D721Med (cell line): ENCODE data around the gene TMEM267.
"Not testable (repeated sequence)": the region's sequence is repeated elsewhere in the genome, so short reads cannot be mapped to it uniquely, and the experiment has no call there.

Source experiments
- DNase-seq: peaks from one replicate; pipeline ENCODE4 v3.0.0; 2011; ENCODE audit warnings: low spot score; ENCODE audit not compliant: insufficient read length
- FAIRE-seq: peaks from 2 replicates; lab custom pipeline; 2011; peaks lifted over from hg19 to GRCh38; lab: Jason Lieb, UNC
- TF ChIP-seq, protein P1 (sequence below): IDR thresholded peaks from 2 replicates; pipeline ENCODE4 v1.5.1; 2012; ENCODE audit warnings: mild to moderate bottlenecking, control low read depth; ENCODE audit not compliant: insufficient read depth; ENCODE audit errors: missing control alignments

The TMEM267 gene

DNA sequence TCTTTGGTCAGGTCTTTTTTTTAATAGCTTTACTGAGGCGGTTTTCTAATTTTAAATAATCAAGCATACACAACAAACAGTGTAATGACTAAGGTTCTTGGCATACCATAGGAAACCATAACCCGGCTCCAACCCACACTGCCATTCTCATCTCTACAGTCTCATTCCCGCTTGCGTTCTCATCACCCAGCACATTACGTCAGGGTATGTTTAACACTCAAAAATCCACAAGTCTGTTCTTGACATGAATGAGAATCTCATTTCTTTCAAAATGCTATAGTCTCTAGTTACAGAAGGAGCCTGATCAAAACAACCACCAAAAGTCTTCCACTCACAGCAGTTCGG lies 30.8 kb upstream of the TMEM267 start:
- TF ChIP-seq, protein P1, sequence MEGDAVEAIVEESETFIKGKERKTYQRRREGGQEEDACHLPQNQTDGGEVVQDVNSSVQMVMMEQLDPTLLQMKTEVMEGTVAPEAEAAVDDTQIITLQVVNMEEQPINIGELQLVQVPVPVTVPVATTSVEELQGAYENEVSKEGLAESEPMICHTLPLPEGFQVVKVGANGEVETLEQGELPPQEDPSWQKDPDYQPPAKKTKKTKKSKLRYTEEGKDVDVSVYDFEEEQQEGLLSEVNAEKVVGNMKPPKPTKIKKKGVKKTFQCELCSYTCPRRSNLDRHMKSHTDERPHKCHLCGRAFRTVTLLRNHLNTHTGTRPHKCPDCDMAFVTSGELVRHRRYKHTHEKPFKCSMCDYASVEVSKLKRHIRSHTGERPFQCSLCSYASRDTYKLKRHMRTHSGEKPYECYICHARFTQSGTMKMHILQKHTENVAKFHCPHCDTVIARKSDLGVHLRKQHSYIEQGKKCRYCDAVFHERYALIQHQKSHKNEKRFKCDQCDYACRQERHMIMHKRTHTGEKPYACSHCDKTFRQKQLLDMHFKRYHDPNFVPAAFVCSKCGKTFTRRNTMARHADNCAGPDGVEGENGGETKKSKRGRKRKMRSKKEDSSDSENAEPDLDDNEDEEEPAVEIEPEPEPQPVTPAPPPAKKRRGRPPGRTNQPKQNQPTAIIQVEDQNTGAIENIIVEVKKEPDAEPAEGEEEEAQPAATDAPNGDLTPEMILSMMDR, result no peak
- FAIRE-seq, result no peak
- DNase-seq, result no peak

DNA sequence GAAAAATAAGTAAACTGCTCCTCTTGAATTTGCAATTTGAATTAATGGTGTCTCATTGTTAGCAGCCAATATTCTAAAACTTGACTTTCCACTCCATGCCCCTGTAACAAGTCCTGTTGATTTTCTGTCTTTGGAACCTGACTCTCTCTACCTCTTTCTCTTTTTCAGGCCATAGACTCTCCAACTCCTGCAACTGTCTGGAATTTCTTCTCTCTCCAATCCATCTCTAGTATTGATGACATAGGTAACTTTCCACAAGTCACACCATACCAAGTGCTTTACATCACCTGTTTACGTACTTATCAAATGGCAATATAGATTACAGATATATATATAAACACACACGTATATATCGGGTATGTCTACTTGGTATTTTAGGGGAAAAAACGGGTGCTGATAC lies 30.4 kb upstream of the TMEM267 start:
- TF ChIP-seq, protein P1, result no peak
- DNase-seq, result no peak
- FAIRE-seq, result no peak

DNA sequence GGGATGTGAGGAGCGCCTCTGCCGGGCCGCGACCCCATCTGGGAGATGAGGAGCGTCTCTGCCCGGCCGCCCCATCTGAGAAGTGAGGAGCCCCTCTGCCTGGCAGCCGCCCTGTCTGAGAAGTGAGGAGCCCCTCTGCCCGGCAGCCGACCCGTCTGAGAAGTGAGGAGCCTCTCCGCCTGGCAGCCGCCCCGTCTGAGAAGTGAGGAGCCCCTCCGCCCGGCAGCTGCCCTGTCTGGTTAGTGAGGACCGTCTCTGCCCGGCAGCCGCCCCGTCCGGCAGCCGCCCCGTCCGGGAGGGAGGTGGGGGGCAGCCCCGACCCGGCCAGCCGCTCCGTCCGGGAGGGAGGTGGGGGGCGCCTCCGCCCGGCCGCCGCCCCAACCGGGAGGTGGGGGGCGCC lies 27.4 kb upstream of the TMEM267 start:
- not testable (repeated sequence) for DNase-seq, FAIRE-seq

DNA sequence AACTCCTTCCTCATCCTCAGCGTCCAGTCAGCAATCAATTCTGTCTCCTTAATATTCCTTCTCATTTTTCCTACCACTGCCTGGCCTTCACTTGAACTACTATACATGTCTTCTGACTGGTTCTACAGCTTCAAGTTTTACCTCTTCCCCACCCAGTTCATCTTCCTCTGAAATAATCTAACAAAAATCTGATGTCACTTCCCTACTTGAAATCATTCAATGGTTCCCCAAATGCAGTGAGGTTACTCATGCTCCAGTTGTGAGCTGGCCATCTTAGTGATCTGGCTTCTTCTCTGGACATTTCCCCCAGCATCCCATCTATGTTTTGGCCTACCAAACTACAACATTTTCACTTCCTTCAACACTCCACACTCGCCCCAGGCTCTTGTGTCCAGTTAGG lies 14.9 kb upstream of the TMEM267 start:
- TF ChIP-seq, protein P1, result no peak
- FAIRE-seq (no peak), DNase-seq (no peak)

DNA sequence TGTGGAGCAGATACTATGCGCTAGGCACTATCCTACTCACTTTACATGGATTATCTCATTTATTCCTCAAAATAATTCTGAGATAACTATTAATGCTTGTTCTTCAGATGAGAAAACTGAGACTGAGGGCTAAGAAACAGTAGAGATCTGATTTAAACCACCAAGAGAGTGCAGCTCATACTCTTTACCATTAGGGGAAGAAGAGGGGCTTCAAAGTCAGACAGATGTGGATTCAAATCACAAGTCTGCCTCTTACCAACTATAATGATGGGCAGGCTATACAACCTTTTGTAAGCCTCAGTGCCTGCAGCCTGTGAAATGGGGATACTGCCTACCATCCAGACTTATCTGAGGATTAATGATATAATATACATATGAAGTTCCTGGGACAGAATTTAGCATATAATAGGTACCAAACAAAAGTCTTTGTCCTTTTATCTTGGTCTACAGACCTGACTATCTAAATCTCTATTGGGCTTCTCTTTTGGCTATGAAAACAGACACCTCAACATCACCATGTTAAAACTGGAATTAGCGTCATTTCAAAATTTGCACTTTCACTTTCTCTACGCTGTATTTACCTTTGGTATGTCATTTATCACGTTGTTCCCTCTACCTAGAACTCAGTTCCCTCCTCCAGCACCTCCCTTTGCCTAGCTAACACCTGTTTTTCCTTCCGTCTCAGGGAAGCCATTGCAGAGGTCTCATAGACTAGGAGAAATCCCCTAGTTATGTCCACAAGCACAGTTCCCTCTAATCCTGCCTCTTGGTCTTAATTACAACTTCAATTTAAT lies 13.8 kb upstream of the TMEM267 start:
- no peak for FAIRE-seq
- TF ChIP-seq, protein P1, result no peak
- DNase-seq, result no peak

DNA sequence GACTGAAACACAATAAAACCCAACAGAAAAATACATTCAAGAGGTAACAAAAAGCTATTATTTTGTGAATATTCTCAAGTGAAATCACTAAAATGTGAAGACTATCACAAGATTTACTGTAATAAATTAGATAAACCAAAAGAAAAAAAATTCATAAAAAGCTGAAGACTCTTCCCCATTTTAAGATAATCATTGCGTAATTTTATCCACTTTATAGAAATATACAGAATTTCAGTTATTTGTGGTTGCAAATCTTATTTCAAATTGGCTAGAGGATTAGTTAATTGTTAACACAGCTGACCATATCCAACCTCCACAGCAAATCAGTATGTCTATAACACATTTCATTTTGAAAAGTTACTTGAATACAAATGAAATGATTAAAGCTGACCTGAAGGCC lies 7.7 kb upstream of the TMEM267 start:
- DNase-seq, result no peak
- no peak for FAIRE-seq
- TF ChIP-seq, protein P1, result no peak

DNA sequence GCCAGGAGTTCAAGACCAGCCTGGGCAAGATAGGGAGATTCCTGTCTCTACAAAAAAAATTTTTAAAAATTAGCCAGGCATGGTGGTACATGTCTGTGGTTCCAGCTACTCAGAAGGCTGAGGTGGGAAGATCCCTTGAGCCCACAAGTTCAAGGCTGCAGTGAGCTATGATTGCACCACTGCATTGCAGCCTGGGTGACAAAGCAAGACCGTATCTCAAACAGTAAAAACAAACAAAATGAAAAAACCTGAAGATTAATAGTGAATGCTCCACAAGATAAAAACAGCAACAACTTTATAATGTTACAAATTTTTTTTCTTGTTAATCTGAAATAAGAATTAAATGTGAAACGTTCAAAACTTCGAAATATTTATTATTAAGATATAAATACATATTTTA lies 2.7 kb upstream of the TMEM267 start:
- FAIRE-seq, result no peak
- DNase-seq, result no peak
- TF ChIP-seq, protein P1, result no peak
